GM18951 (cell line): Measurements from ENCODE around the gene DPY19L3.
"Not testable (repeated sequence)": the region's sequence is repeated elsewhere in the genome, so short reads cannot be mapped to it uniquely, and the experiment has no call there.

ENCODE experiments used
- POLR2A ChIP-seq: IDR thresholded peaks from 4 replicates; pipeline ENCODE4 v1.6.1; 2011; ENCODE audit warnings: mild to moderate bottlenecking; ENCODE audit not compliant: insufficient read length, insufficient read depth; ENCODE audit errors: extremely low read depth
- in situ Hi-C: fragments of 300-500 bp; cut with MboI; formaldehyde crosslinking; loops from one replicate; pipeline ENCODE4 v1.12.0; 2022; ENCODE audit warnings: low sequenced_read_pairs, mixed read lengths, inconsistent platforms; ENCODE audit not compliant: unreplicated experiment

The DPY19L3 gene

DNA sequence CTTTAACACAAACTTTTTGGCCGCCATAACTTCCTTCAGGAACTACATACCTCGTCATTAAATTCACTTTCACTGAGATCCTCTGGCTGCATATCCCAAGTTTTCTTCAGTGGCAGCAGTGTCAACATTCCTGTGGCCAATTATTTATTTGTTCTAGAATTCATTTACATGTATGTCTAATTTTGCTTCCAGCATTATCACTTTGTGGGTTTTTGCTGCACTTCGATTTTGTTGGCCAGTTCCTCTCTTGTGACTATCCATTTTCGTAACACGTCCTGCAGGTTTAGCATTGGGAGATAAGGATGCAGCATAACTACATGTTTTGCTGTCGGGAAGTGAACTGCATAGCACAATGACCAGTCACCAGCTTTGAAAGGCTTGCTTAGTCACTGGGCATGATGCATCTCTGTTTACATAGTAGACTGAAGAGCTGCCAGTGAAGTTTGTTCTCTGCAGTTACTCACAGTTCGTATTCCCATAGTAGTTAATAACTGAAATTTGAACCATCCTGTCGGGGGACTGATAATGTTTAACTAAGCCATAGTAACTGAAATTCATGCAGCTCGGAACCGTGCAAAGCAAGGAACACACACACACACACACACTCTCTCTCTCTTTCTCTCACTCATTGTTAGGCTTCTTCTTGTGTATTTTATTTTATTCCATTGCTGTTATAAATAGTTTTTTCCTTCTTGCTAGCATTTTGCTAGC lies 31.8 kb upstream of the DPY19L3 start:
- in situ Hi-C loops: no loop called here
- no peak for TF ChIP-seq POLR2A

- in situ Hi-C loops: not testable (repeated sequence)
These were observed 31.2 kb upstream of the DPY19L3 start for GRCh38 chr19:32374362-32374761.

DNA sequence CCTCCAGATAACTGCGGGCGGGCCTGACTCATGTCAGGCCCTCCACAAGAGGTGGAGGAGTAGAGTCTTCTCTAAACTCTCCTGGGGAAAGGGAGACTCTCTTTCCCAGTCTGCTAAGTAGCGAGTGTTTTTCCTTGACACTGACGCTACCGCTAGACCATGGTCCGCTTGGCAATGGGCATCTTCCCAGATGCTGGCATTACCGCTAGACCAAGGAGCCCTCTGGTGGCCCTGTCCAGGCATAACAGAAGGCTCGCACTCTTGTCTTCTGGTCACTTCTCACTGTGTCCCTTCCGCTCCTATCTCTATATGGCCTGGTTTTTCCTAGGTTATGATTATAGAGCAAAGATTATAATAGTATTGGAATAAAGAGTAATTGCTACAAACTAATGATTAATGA lies 28.5 kb upstream of the DPY19L3 start:
- in situ Hi-C loops: not testable (repeated sequence)

GRCh38 chr19:32380269-32380668 lies 25.3 kb upstream of the DPY19L3 start:
- in situ Hi-C loops: no loop called here
- TF ChIP-seq POLR2A: no peak

- in situ Hi-C loops: no loop called here
- no peak for TF ChIP-seq POLR2A
These were observed 17.7 kb upstream of the DPY19L3 start for GRCh38 chr19:32387701-32388392.

- in situ Hi-C loops: no loop called here
These were observed 17.1 kb upstream of the DPY19L3 start for GRCh38 chr19:32388393-32388855.

DNA sequence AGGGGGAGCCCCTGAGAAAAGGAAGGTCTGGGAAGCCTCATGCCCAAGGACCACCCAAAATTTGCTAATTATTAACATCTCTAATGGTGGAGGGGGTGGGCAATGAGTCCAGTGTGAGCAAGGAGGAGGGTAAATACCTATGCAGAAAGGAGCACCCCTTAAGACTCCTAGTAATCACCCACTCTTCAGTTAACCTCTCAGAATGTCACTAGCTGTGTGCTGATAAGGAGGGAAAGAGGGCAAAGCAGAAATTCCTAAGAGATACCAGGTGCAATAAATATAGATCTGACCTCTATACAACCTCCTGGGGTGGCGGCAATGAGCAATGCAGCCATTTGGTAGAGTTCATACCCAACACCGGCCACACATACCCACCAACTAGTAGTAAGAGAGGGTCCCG lies 12.7 kb upstream of the DPY19L3 start:
- in situ Hi-C loops: no loop called here
- TF ChIP-seq POLR2A: no peak

More at GRCh38 chr19:32388393-32388855, 17.1 kb upstream of the DPY19L3 start:
- no peak for TF ChIP-seq POLR2A

DNA sequence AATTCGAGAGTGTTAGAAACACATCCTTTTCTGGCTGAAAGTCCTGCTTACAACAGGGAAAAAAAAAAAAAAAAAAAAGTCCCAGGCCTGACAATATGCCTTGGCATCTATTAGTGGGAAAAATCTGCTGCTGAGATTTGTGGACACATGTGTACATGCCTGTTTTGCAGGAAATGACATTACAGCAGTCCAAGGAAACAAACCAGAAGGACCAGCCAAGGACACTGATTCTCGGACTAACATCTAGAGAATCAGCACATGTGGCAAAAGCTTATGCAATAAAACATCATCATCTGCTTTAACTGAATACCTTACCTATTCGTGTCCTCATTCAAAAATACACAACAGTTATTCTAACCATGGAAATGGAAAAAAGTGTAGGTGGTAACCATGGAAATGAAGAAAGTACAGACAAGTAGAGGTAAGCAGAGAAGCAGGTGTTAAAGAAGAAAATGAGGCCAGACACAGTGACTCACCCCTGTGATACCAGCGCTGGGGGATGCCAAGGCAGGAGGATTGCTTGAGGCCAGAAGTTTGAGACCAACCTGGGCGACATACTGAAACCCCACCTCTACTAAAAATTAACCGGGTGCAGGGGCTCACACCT lies 9.4 kb upstream of the DPY19L3 start:
- in situ Hi-C loops: no loop called here
- TF ChIP-seq POLR2A: no peak

- in situ Hi-C loops: no loop called here
- no peak for TF ChIP-seq POLR2A
These were observed 7.9 kb upstream of the DPY19L3 start for GRCh38 chr19:32397671-32398101.

GRCh38 chr19:32401992-32402391 lies 3.6 kb upstream of the DPY19L3 start:
- TF ChIP-seq POLR2A: no peak
- in situ Hi-C loops: no loop called here

GRCh38 chr19:32403291-32403995 lies 2.1 kb upstream of the DPY19L3 start:
- TF ChIP-seq POLR2A: no peak
- in situ Hi-C loops: no loop called here

DNA sequence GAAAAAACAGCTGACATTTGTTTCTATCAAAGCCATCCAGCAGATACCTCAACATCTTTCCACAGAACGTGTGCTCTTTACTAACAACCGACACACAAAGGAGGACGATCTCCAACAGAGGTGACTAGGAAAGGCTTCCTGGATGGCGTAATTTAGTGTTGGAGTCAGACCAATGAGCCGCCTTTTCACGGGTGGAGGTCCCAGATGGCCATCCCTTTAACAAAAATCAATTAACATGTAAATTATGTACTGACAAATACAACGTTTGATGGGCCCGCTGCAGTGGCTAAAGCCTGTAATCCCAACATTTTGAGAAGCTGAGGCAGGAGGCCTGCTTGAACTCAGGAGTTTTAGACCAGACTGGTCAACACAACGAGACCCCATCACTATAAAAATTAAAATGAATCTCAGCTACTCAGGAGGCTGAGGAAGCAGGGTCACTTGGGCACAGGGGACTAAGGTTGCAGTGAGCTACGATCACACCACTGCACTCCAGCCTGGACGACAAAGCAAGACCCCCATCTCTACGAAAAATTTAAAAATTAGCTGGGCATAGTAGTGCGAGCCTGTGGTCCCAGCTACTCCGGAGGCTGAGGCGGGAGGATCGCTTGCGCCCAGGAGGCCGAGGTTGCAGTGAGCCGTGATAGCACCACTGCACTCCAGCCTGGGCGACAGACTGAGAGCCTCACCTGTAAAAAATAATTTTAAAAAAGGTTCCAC lies 1.2 kb upstream of the DPY19L3 start:
- in situ Hi-C loops: no loop called here
- TF ChIP-seq POLR2A: no peak

DNA sequence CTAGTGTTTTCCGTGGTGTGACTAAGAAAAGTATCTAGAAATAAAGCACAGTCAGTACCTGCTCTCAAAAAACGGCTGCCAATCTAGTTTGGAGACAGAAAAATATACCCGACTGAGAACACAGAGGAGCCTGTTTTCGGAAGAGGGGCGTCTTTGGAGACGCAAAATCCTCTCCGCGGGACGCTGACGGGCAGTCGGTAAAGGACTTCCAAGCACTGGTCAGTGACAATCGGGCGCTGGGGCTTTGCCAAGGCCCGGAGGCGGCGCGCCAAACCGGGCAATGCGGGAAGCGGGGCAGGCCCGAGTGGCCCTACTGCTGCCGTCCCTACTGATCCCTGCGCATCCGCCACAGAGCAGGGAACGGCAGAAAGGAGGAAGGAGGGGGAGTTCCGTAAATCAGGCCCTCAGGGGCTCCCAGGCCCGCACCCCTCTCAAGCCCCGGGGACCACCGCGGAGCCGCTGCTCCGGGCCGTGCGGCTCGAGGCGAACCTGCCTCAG lies 588 bp upstream of the DPY19L3 start:
- no peak for TF ChIP-seq POLR2A
- in situ Hi-C loops: no loop called here
